H9 (cell line): ENCODE data around the gene FAM53A. TPM values are rescaled to one million over a fixed set of nuclear protein-coding genes. Genes with fewer than 3 reads are reported as not detected.

Experiments used
- DNase-seq: peaks from one replicate; pipeline ENCODE4 v3.0.0-alpha.2; 2017
- H2AFZ ChIP-seq: one replicate; pipeline ENCODE4 v1.6.1; 2013; ENCODE audit warnings: mild to moderate bottlenecking, low read length, control low read depth, moderate library complexity
- H2AK5ac ChIP-seq: 2 replicates; pipeline ENCODE4 v1.6.1; 2013; ENCODE audit warnings: low read length, control low read depth, mixed read lengths; ENCODE audit not compliant: insufficient read length
- H2BK120ac ChIP-seq: one replicate; pipeline ENCODE4 v1.6.1; 2013; ENCODE audit warnings: low read depth, mild to moderate bottlenecking, low read length, control low read depth, inconsistent platforms; ENCODE audit not compliant: poor library complexity, severe bottlenecking
- H2BK12ac ChIP-seq: 2 replicates; pipeline ENCODE4 v1.6.1; 2013; ENCODE audit warnings: low read length, control low read depth, mixed read lengths, low read depth; ENCODE audit not compliant: insufficient read length
- H2BK15ac ChIP-seq: 2 replicates; pipeline ENCODE4 v1.6.1; 2013; ENCODE audit warnings: low read depth, low read length, control low read depth
- H2BK20ac ChIP-seq: one replicate; pipeline ENCODE4 v1.6.1; 2013; ENCODE audit warnings: low read depth, mild to moderate bottlenecking, low read length, control low read depth, inconsistent platforms; ENCODE audit not compliant: poor library complexity, severe bottlenecking
- H2BK5ac ChIP-seq: 2 replicates; pipeline ENCODE4 v1.6.1; 2013; ENCODE audit warnings: low read length, control low read depth, mixed read lengths; ENCODE audit not compliant: insufficient read length
- H3K14ac ChIP-seq: 2 replicates; pipeline ENCODE4 v1.6.1; 2013; ENCODE audit warnings: low read length, control low read depth; ENCODE audit not compliant: insufficient read depth
- H3K18ac ChIP-seq: 2 replicates; pipeline ENCODE4 v1.6.1; 2013; ENCODE audit warnings: low read depth, mild to moderate bottlenecking, mixed read lengths, low read length, control low read depth; ENCODE audit not compliant: insufficient read length
- H3K23ac ChIP-seq: 2 replicates; pipeline ENCODE4 v1.6.1; 2013; ENCODE audit warnings: low read length, control low read depth, mixed read lengths, low read depth; ENCODE audit not compliant: insufficient read length
- H3K23me2 ChIP-seq: 2 replicates; pipeline ENCODE4 v1.6.1; 2013; ENCODE audit warnings: low read depth, mild to moderate bottlenecking, mixed read lengths, low read length, control low read depth; ENCODE audit not compliant: insufficient read length, poor library complexity, severe bottlenecking
- H3K27ac ChIP-seq: 2 replicates; pipeline ENCODE4 v1.5.1; 2013; ENCODE audit warnings: low read length, control low read depth, mixed read lengths, low read depth; ENCODE audit not compliant: insufficient read length
- H3K27me3 ChIP-seq: 2 replicates; pipeline ENCODE4 v1.6.1; 2013; ENCODE audit warnings: low read length, control low read depth, inconsistent platforms; ENCODE audit not compliant: insufficient read depth
- H3K4ac ChIP-seq: 2 replicates; pipeline ENCODE4 v1.6.1; 2013; ENCODE audit warnings: low read depth, mild to moderate bottlenecking, control low read depth, inconsistent platforms, low read length, moderate library complexity
- H3K4me1 ChIP-seq: 2 replicates; pipeline ENCODE4 v1.6.1; 2013; ENCODE audit warnings: low read length, control low read depth, inconsistent platforms; ENCODE audit not compliant: insufficient read depth
- H3K4me2 ChIP-seq: 2 replicates; pipeline ENCODE4 v1.6.1; 2013; ENCODE audit warnings: low read length, control low read depth, mixed read lengths; ENCODE audit not compliant: insufficient read length, insufficient read depth
- H3K56ac ChIP-seq: 2 replicates; pipeline ENCODE4 v1.6.1; 2013; ENCODE audit warnings: low read depth, mild to moderate bottlenecking, mixed read lengths, low read length, control low read depth; ENCODE audit not compliant: insufficient read length
- H3K79me1 ChIP-seq: 2 replicates; pipeline ENCODE4 v1.6.1; 2013; ENCODE audit warnings: low read depth, mild to moderate bottlenecking, moderate library complexity, low read length, control low read depth, inconsistent platforms; ENCODE audit not compliant: insufficient read depth, poor library complexity, severe bottlenecking
- H3K79me2 ChIP-seq: 2 replicates; pipeline ENCODE4 v1.6.1; 2013; ENCODE audit warnings: low read length, control low read depth, inconsistent platforms; ENCODE audit not compliant: insufficient read depth
- H3K9ac ChIP-seq: 2 replicates; pipeline ENCODE4 v1.6.1; 2013; ENCODE audit warnings: low read length, control low read depth, mixed read lengths; ENCODE audit not compliant: insufficient read length; ENCODE audit errors: extremely low read depth
- H3K9me3 ChIP-seq: one replicate; pipeline ENCODE4 v1.6.1; 2013; ENCODE audit warnings: low read depth, low read length, inconsistent platforms; ENCODE audit not compliant: control insufficient read depth
- H3T11ph ChIP-seq: one replicate; pipeline ENCODE4 v1.6.1; 2013; ENCODE audit warnings: mild to moderate bottlenecking, low read length, control low read depth, inconsistent platforms
- H4K20me1 ChIP-seq: one replicate; pipeline ENCODE4 v1.6.1; 2013; ENCODE audit not compliant: control insufficient read depth, insufficient read length, insufficient read depth
- H4K5ac ChIP-seq: 2 replicates; pipeline ENCODE4 v1.6.1; 2013; ENCODE audit warnings: low read depth, mild to moderate bottlenecking, mixed read lengths, low read length, control low read depth; ENCODE audit not compliant: insufficient read length
- H4K8ac ChIP-seq: replicated peaks from 2 replicates; pipeline ENCODE4 v1.6.1; 2013; ENCODE audit warnings: low read length, control low read depth, mixed read lengths, low read depth; ENCODE audit not compliant: insufficient read length
- H4K91ac ChIP-seq: 2 replicates; pipeline ENCODE4 v1.6.1; 2013; ENCODE audit warnings: low read depth, mild to moderate bottlenecking, moderate library complexity, mixed read lengths, low read length, control low read depth; ENCODE audit not compliant: insufficient read length
- H3K27ac Mint-ChIP-seq, 3 experiments: 2 replicates in 2 of 3; 3 replicates in 1 of 3; pipeline ENCODE4 v1.8.0; 2020 to 2021; ENCODE audit warnings: mixed read lengths in 3 of 3, mild to moderate bottlenecking in 1 of 3, moderate library complexity in 1 of 3
- H3K27me3 Mint-ChIP-seq: 2 replicates; pipeline ENCODE4 v1.8.0; 2021; ENCODE audit warnings: low read depth, mild to moderate bottlenecking, moderate library complexity, mixed read lengths
- H3K36me3 Mint-ChIP-seq, 3 experiments: 2 replicates in 2 of 3; 3 replicates in 1 of 3; pipeline ENCODE4 v1.8.0; 2020 to 2021; ENCODE audit warnings: low read depth in 3 of 3, mixed read lengths in 3 of 3; ENCODE audit not compliant: insufficient read depth in 1 of 3
- H3K4me1 Mint-ChIP-seq, 2 experiments: 2 replicates each; pipeline ENCODE4 v1.8.0; 2020; ENCODE audit warnings: mixed read lengths in 2 of 2
- H3K4me3 Mint-ChIP-seq, 2 experiments: 2 replicates in 1 of 2; 3 replicates in 1 of 2; pipeline ENCODE4 v1.8.0; 2020 to 2021; ENCODE audit warnings: mild to moderate bottlenecking in 2 of 2, mixed read lengths in 2 of 2, moderate library complexity in 1 of 2
- H3K9me3 Mint-ChIP-seq, 2 experiments: 2 replicates in 1 of 2; 3 replicates in 1 of 2; pipeline ENCODE4 v1.8.0; 2020; ENCODE audit warnings: mild to moderate bottlenecking in 2 of 2, mixed read lengths in 2 of 2, moderate library complexity in 1 of 2
- WGBS: extraction: QIAGEN DNeasy Blood & Tissue Kit; methylation state at CpG from one replicate; pipeline ENCODE4 v1.1.7; 2013; ENCODE audit warnings: missing lambda C conversion rate, low lambda C conversion rate, mixed read lengths; ENCODE audit not compliant: insufficient read length; ENCODE audit errors: extremely low coverage; 5-methylcytosine and 5-hydroxymethylcytosine counted together
- total RNA-seq: library from RNA; stranded (reverse); gene quantifications from 2 replicates; pipeline ENCODE4 v1.2.1, GENCODE V29; 2021
- TF ChIP-seq, protein P1 (sequence below): fragments of 200-600 bp; sonication (generic); conservative IDR thresholded peaks from 3 replicates; pipeline ENCODE4 v1.8.0; 2021; ENCODE audit warnings: antibody characterized with exemption, mild to moderate bottlenecking

FAM53A gene
- total RNA-seq, 1 experiment from 2014 or later, result 2.4 TPM

DNA sequence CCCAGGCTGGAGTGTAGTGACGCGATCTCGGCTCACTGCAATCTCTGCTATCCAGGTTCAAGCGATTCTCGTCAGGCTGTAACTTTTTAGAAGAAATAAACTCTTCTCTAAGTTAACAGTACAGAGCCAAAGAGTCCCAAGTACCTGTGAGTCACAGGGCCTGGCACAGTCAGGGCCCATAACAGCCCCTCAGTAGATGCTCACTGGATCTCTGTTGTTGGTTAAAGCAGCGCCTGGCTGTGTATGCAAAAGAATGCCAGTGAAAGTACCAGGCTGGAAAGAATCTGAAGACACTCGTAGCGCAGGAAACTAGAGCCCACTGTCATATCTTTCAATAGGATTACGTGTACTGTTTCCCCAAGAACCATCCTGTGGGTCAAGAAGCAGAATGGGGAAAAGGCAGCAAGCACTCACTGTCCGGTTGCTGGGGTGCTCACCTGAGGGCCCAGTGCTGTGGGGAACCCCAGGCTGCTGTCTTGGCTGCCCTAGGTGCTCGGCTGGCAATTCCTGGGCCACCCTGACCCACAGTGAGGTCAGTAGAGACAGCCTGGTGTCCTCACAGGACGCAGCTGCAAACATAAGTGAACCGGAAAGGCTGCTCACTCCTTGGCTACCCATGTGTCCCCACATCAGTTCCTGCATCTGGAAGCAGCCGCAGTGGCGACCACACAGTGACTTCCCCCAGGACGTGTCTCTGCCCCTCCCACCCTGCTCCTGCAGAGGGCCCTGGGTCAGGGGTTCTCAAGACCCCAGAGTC, 31.1 kb upstream of the FAM53A start:
- no peak overlapping the region for H3K23ac ChIP-seq
- no peak overlapping the region for H2BK20ac ChIP-seq
- peaks cover 24 to 37% of the 10 kb centered on the region in 2 experiments for H3K4me1 Mint-ChIP-seq
- H3K4ac ChIP-seq, result no peak overlapping the region
- H3K27ac ChIP-seq, result no peak overlapping the region
- TF ChIP-seq, protein P1, sequence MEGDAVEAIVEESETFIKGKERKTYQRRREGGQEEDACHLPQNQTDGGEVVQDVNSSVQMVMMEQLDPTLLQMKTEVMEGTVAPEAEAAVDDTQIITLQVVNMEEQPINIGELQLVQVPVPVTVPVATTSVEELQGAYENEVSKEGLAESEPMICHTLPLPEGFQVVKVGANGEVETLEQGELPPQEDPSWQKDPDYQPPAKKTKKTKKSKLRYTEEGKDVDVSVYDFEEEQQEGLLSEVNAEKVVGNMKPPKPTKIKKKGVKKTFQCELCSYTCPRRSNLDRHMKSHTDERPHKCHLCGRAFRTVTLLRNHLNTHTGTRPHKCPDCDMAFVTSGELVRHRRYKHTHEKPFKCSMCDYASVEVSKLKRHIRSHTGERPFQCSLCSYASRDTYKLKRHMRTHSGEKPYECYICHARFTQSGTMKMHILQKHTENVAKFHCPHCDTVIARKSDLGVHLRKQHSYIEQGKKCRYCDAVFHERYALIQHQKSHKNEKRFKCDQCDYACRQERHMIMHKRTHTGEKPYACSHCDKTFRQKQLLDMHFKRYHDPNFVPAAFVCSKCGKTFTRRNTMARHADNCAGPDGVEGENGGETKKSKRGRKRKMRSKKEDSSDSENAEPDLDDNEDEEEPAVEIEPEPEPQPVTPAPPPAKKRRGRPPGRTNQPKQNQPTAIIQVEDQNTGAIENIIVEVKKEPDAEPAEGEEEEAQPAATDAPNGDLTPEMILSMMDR, result no peak
- WGBS, result no CpG with 5 or more reads among the region's 16 CpGs
- H3K4me1 ChIP-seq, result no peaks in the 10 kb centered on the region
- no peaks in the 10 kb centered on the region for H3K9me3 ChIP-seq
- H3K27me3 Mint-ChIP-seq, result no peaks in the 10 kb centered on the region; the same call in 1 of the 2 replicates
- H4K91ac ChIP-seq, result no peak overlapping the region
- no peak overlapping the region for H2BK5ac ChIP-seq
- H2AFZ ChIP-seq, result no peak overlapping the region
- no peak overlapping the region for H2BK12ac ChIP-seq
- H4K20me1 ChIP-seq, result peaks cover under 1% of the 10 kb centered on the region
- no peak overlapping the region for H3T11ph ChIP-seq
- H2BK120ac ChIP-seq, result no peak overlapping the region
- H3K23me2 ChIP-seq, result peaks cover 17% of the 10 kb centered on the region
- H3K18ac ChIP-seq, result no peak overlapping the region
- no peak overlapping the region for H4K8ac ChIP-seq
- H4K5ac ChIP-seq, result no peak overlapping the region
- H3K27me3 ChIP-seq, result no peaks in the 10 kb centered on the region
- peak; percentile 26 for DNase-seq
- H2AK5ac ChIP-seq, result no peak overlapping the region
- peaks cover 5% of the 10 kb centered on the region for H3K79me1 ChIP-seq
- H3K56ac ChIP-seq, result no peak overlapping the region
- H3K9me3 Mint-ChIP-seq, result peaks cover 0 to 3% of the 10 kb centered on the region in 2 experiments; a peak in 1 of 5 replicates
- no peak overlapping the region for H3K4me2 ChIP-seq
- H3K27ac Mint-ChIP-seq, result peak overlapping the region in 2 of 3 experiments; percentile 18 to 44; a peak in 1 of 7 replicates
- H3K36me3 Mint-ChIP-seq, result peaks cover 8 to 28% (median 23%) of the 10 kb centered on the region in 3 experiments
- no peak overlapping the region for H3K14ac ChIP-seq
- peaks cover 1% of the 10 kb centered on the region; the same call in 1 of the 2 replicates for H3K79me2 ChIP-seq
- H3K9ac ChIP-seq, result peak overlapping the region; percentile 2
- H2BK15ac ChIP-seq, result no peak overlapping the region
- H3K4me3 Mint-ChIP-seq, result no peak overlapping the region
